Chondrocyte (in vitro differentiated cells): Measurements from ENCODE around the gene VWA3A. TPM values are rescaled to one million over a fixed set of nuclear protein-coding genes. Genes with fewer than 3 reads are reported as not detected.
"Not testable (repeated sequence)": the region's sequence is repeated elsewhere in the genome, so short reads cannot be mapped to it uniquely, and the experiment has no call there.

ENCODE experiments used
- DNase-seq: peaks from one replicate; pipeline ENCODE4 v3.0.0; 2021; ENCODE audit warnings: mixed read lengths, low spot score
- H3K27ac Mint-ChIP-seq: one replicate; pipeline ENCODE4 v1.8.0; 2021; ENCODE audit warnings: mild to moderate bottlenecking, moderate library complexity, mixed read lengths; ENCODE audit not compliant: unreplicated experiment
- H3K27me3 Mint-ChIP-seq: 2 replicates; pipeline ENCODE4 v1.8.0; 2021; ENCODE audit warnings: low read depth, mixed read lengths
- H3K36me3 Mint-ChIP-seq: 2 replicates; pipeline ENCODE4 v1.8.0; 2021; ENCODE audit warnings: low read depth, mixed read lengths
- H3K4me1 Mint-ChIP-seq: 2 replicates; pipeline ENCODE4 v1.8.0; 2021; ENCODE audit warnings: low read depth, mild to moderate bottlenecking, mixed read lengths
- H3K4me3 Mint-ChIP-seq: one replicate; pipeline ENCODE4 v1.8.0; 2021; ENCODE audit warnings: mild to moderate bottlenecking, moderate library complexity, mixed read lengths; ENCODE audit not compliant: unreplicated experiment
- H3K9me3 Mint-ChIP-seq: 2 replicates; pipeline ENCODE4 v1.8.0; 2021; ENCODE audit warnings: low read depth, mixed read lengths
- CTCF ChIP-seq: fragments of 200-600 bp; sonication (generic); IDR thresholded peaks from 2 replicates; pipeline ENCODE4 v1.5.0; 2021; ENCODE audit warnings: antibody characterized with exemption, mild to moderate bottlenecking, moderate library complexity
- long read RNA-seq: library from polyadenylated mRNA; stranded (forward); transcript quantifications from one replicate; pipeline ENCODE4 v2.0.0, GENCODE V29; 2021
- total RNA-seq: library from RNA; stranded (reverse); gene quantifications from 3 replicates; pipeline ENCODE4 v1.2.1, GENCODE V29; 2021

VWA3A gene, protein sequence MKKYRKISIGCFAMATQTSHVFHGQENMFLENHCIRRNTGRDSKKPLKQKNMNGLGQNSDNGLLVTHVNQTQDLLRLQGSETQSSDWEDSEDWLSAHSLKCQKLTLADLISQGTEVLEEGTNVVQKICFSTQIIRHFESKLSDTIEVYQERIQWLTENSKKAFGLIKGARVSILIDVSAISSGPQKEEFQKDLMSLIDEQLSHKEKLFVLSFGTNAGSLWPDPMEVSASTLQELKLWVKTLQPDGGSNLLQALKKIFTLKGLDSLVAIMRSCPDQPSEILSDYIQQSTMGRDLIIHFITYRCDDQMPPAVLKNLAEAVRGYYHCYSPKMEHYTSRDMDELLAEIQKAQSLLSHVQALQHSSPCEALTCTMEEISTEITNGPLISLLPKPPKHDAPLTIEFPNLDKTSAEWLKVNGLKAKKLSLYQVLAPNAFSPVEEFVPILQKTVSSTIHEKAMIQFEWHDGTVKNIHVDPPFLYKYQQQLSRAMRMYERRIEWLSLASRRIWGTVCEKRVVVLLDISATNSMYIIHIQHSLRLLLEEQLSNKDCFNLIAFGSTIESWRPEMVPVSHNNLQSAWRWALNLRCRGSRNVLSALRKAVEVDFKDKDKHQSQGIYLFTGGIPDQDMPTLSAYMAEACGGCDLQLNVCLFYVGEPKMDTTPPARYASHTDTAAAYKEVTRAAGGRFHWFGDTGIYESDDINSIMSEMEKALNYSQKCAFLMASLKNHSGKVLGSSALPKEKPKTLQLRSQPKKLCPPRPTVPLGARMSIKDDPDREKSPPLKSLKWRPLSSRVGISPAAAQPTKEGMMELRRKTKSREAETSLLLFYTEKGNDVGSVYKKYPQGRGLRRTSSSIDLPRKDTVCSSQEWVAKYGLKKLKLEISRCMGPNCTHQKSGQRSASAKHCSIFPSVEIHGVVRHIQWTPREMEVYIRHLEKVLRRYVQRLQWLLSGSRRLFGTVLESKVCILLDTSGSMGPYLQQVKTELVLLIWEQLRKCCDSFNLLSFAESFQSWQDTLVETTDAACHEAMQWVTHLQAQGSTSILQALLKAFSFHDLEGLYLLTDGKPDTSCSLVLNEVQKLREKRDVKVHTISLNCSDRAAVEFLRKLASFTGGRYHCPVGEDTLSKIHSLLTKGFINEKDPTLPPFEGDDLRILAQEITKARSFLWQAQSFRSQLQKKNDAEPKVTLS
- not detected in 3 replicates for total RNA-seq
- long read RNA-seq, result 0 reads

DNA sequence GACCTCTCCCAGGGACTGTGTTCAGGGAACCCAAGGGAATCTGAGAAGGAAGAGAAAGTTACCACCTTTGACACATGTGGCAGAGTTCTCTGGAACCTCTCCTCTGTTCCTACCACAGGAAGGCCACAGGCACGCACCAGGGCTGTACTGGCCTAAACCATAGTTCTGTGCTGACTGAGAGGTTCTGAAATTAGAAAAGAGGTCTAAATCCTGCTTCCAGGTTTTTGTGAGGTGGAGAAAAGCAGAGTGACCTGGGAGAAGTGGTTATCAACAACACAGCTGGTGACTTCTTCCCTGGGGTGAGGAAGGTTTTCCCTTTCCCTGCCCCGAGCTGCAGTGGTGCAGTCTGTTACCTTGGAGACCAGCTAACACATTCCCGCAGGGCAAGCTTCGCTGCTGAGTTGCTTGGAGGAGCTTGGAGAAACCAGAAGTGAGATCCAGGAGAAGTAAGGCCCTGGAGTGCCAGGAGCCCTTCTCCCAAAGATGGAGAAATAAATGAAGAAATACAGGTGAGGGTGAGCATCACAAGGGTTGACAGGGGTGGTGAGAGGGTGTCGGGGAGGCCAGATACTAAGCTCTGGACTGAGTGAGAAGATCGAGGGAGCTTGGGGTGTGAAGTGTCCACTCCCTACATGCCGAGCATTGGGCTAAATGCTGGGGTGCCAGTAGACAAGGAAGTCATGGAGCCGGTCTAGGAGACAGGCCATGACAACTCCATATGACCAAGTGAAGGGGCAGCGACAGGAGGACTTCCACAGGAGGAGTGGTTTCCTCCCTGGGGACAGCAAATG lies at the start of gene VWA3A:
Gene VWA3A, plus strand, starts transcription at position 399 of the 791 bp plus-strand sequence. Its CDS starts 97 bp downstream, at position 496.
- Mint-ChIP-seq H3K36me3 (no peaks in the 10 kb centered on the region), H3K9me3 (no peaks in the 10 kb centered on the region)
- DNase-seq, result no peak

GRCh38 chr16:22043882-22044281 lies 48.5 kb upstream of the VWA3A start:
- H3K36me3 Mint-ChIP-seq, H3K27me3 Mint-ChIP-seq, H3K4me3 Mint-ChIP-seq, H3K4me1 Mint-ChIP-seq, H3K9me3 Mint-ChIP-seq, H3K27ac Mint-ChIP-seq, DNase-seq: not testable (repeated sequence)

More for the DNA sequence above, at the start of gene VWA3A:
- H3K4me3 Mint-ChIP-seq, result no peak within 1 kb of the TSS
- peaks cover 9% of the 10 kb centered on the region for H3K4me1 Mint-ChIP-seq
- TF ChIP-seq CTCF, result no peak
- no peak within 1 kb of the TSS for H3K27ac Mint-ChIP-seq
- H3K27me3 Mint-ChIP-seq, result peaks cover 13% of the 10 kb centered on the region

GRCh38 chr16:22045888-22046287 lies 46.5 kb upstream of the VWA3A start:
- H3K27me3 Mint-ChIP-seq, H3K27ac Mint-ChIP-seq, H3K36me3 Mint-ChIP-seq, H3K9me3 Mint-ChIP-seq, H3K4me1 Mint-ChIP-seq, DNase-seq, H3K4me3 Mint-ChIP-seq: not testable (repeated sequence)

- H3K9me3 Mint-ChIP-seq, result no peaks in the 10 kb centered on the region
- H3K36me3 Mint-ChIP-seq, result no peaks in the 10 kb centered on the region
- no peak for DNase-seq
- peaks cover 9% of the 10 kb centered on the region for H3K4me1 Mint-ChIP-seq
- H3K27me3 Mint-ChIP-seq, result no peaks in the 10 kb centered on the region
- no peak overlapping the region for H3K27ac Mint-ChIP-seq
- TF ChIP-seq CTCF, result no peak
- no peak overlapping the region for H3K4me3 Mint-ChIP-seq
These were observed 41.4 kb upstream of the VWA3A start for GRCh38 chr16:22050963-22051362.

- no peak overlapping the region for H3K4me3 Mint-ChIP-seq
- TF ChIP-seq CTCF, result no peak
- no peak overlapping the region for H3K27ac Mint-ChIP-seq
These were observed 39.4 kb upstream of the VWA3A start for GRCh38 chr16:22052980-22053379.

More at GRCh38 chr16:22052980-22053379, 39.4 kb upstream of the VWA3A start:
- no peaks in the 10 kb centered on the region for H3K36me3 Mint-ChIP-seq
- DNase-seq, result no peak
- H3K9me3 Mint-ChIP-seq, result no peaks in the 10 kb centered on the region
- H3K4me1 Mint-ChIP-seq, result peaks cover 9% of the 10 kb centered on the region
- no peaks in the 10 kb centered on the region for H3K27me3 Mint-ChIP-seq
